Activated CD8-positive, alpha-beta memory T cell treated with anti-CD3 and anti-CD28 coated beads for 48 hours (primary cell): ENCODE results near the gene SSBP3.
A peak's percentile ranks its signal among the peaks of the same experiment; 100 is the strongest.
"Not testable (repeated sequence)": the region's sequence is repeated elsewhere in the genome, so short reads cannot be mapped to it uniquely, and the experiment has no call there.

Experiments
- DNase-seq, 3 experiments: peaks; one replicate each; pipeline ENCODE4 v3.0.0-alpha.2; 2020; ENCODE audit warnings: low read depth in 2 of 3, low spot score in 2 of 3

SSBP3 gene

GRCh38 chr1:54406339-54407153 lies at the start of gene SSBP3:
Gene SSBP3, minus strand, starts transcription at chr1:54406394.
- DNase-seq: peak; percentile 62 to 91 (median 73)

- DNase-seq: no peak
Observed at GRCh38 chr1:54453509-54453908, 47.3 kb upstream of the SSBP3 start.

GRCh38 chr1:54453022-54453421 lies 46.8 kb upstream of the SSBP3 start:
- DNase-seq: no peak

- not testable (repeated sequence) for DNase-seq
Observed at GRCh38 chr1:54449431-54449830, 43.2 kb upstream of the SSBP3 start.

- not testable (repeated sequence) for DNase-seq
Observed at GRCh38 chr1:54448801-54449200, 42.6 kb upstream of the SSBP3 start.

GRCh38 chr1:54447081-54447480 lies 40.9 kb upstream of the SSBP3 start:
- DNase-seq: not testable (repeated sequence)

- DNase-seq: no peak
Observed at GRCh38 chr1:54442185-54442584, 36.0 kb upstream of the SSBP3 start.

GRCh38 chr1:54439550-54440223 lies 33.5 kb upstream of the SSBP3 start:
- no peak for DNase-seq

- no peak for DNase-seq
Observed at GRCh38 chr1:54437783-54438182, 31.6 kb upstream of the SSBP3 start.

GRCh38 chr1:54436826-54437225 lies 30.6 kb upstream of the SSBP3 start:
- no peak for DNase-seq

GRCh38 chr1:54429838-54430237 lies 23.6 kb upstream of the SSBP3 start:
- no peak for DNase-seq

- no peak for DNase-seq
Observed at GRCh38 chr1:54428837-54429518, 22.8 kb upstream of the SSBP3 start.

GRCh38 chr1:54425152-54425584 lies 19.0 kb upstream of the SSBP3 start:
- DNase-seq: no peak

- no peak for DNase-seq
Observed at GRCh38 chr1:54424398-54424797, 18.2 kb upstream of the SSBP3 start.

- no peak for DNase-seq
Observed at GRCh38 chr1:54421101-54421504, 14.9 kb upstream of the SSBP3 start.

GRCh38 chr1:54418598-54418997 lies 12.4 kb upstream of the SSBP3 start:
- DNase-seq: not testable (repeated sequence)

GRCh38 chr1:54417123-54417522 lies 10.9 kb upstream of the SSBP3 start:
- no peak for DNase-seq

GRCh38 chr1:54416435-54416834 lies 10.2 kb upstream of the SSBP3 start:
- DNase-seq: no peak

GRCh38 chr1:54415991-54416390 lies 9.8 kb upstream of the SSBP3 start:
- no peak for DNase-seq

GRCh38 chr1:54415533-54415932 lies 9.3 kb upstream of the SSBP3 start:
- no peak for DNase-seq

- no peak for DNase-seq
Observed at GRCh38 chr1:54413732-54414131, 7.5 kb upstream of the SSBP3 start.

- DNase-seq: no peak
Observed at GRCh38 chr1:54413295-54413694, 7.1 kb upstream of the SSBP3 start.
